Activated gamma-delta T cell treated with anti-CD3 and anti-CD28 coated beads, Interleukin-2, amount 50 U/mL, for 16 hours (primary cell): ENCODE measurements around the gene KCNV2.

ENCODE experiments used
- DNase-seq: peaks from one replicate; pipeline ENCODE4 v3.0.0-alpha.2; 2020; ENCODE audit warnings: low read depth

The KCNV2 gene

GRCh38 chr9:2758898-2759510 lies 41.7 kb downstream of the KCNV2 start:
- DNase-seq, result no peak

GRCh38 chr9:2761424-2761823 lies 44.1 kb downstream of the KCNV2 start:
- no peak for DNase-seq

- DNase-seq, result no peak
These were observed 47.0 kb downstream of the KCNV2 start for GRCh38 chr9:2764353-2764752.

GRCh38 chr9:2765250-2765880 lies 48.1 kb downstream of the KCNV2 start:
- DNase-seq, result no peak

- DNase-seq, result no peak
These were observed 50.7 kb downstream of the KCNV2 start for GRCh38 chr9:2767800-2768677.

- DNase-seq, result no peak
These were observed 53.8 kb downstream of the KCNV2 start for GRCh38 chr9:2771087-2771486.

GRCh38 chr9:2771661-2772060 lies 54.4 kb downstream of the KCNV2 start:
- no peak for DNase-seq

- DNase-seq, result no peak
These were observed 60.1 kb downstream of the KCNV2 start for GRCh38 chr9:2777454-2777853.

GRCh38 chr9:2778816-2779215 lies 61.5 kb downstream of the KCNV2 start:
- DNase-seq, result no peak
